Osteocyte (in vitro differentiated cells): ENCODE results near the gene RAP1GDS1. TPM values are rescaled to one million over a fixed set of nuclear protein-coding genes. Genes with fewer than 3 reads are reported as not detected.

Experiments used
- DNase-seq: peaks from one replicate; pipeline ENCODE4 v3.0.0; 2021; ENCODE audit warnings: mixed read lengths; ENCODE audit not compliant: unreplicated experiment; ENCODE audit errors: extremely low spot score
- H3K27ac Mint-ChIP-seq: one replicate; pipeline ENCODE4 v1.8.0; 2021; ENCODE audit warnings: mild to moderate bottlenecking, mixed read lengths; ENCODE audit not compliant: unreplicated experiment
- H3K27me3 Mint-ChIP-seq: one replicate; pipeline ENCODE4 v1.8.0; 2021; ENCODE audit warnings: mixed read lengths; ENCODE audit not compliant: unreplicated experiment
- H3K36me3 Mint-ChIP-seq: one replicate; pipeline ENCODE4 v1.8.0; 2021; ENCODE audit warnings: mixed read lengths; ENCODE audit not compliant: unreplicated experiment
- H3K4me1 Mint-ChIP-seq: one replicate; pipeline ENCODE4 v1.8.0; 2021; ENCODE audit warnings: mixed read lengths; ENCODE audit not compliant: unreplicated experiment
- H3K4me3 Mint-ChIP-seq: one replicate; pipeline ENCODE4 v1.8.0; 2021; ENCODE audit warnings: mild to moderate bottlenecking, moderate library complexity, mixed read lengths; ENCODE audit not compliant: unreplicated experiment
- H3K9me3 Mint-ChIP-seq: one replicate; pipeline ENCODE4 v1.8.0; 2021; ENCODE audit warnings: mixed read lengths; ENCODE audit not compliant: unreplicated experiment
- total RNA-seq: library from RNA; stranded (reverse); gene quantifications from 2 replicates; pipeline ENCODE4 v1.2.1, GENCODE V29; 2021
- TF ChIP-seq, protein P1 (sequence below): fragments of 200-600 bp; sonication (generic); IDR thresholded peaks from 2 replicates; pipeline ENCODE4 v1.5.0; 2021; ENCODE audit warnings: antibody characterized with exemption, mild to moderate bottlenecking, moderate library complexity

Gene RAP1GDS1
- total RNA-seq, 1 donor from 2014 or later, result 47.6 TPM

DNA sequence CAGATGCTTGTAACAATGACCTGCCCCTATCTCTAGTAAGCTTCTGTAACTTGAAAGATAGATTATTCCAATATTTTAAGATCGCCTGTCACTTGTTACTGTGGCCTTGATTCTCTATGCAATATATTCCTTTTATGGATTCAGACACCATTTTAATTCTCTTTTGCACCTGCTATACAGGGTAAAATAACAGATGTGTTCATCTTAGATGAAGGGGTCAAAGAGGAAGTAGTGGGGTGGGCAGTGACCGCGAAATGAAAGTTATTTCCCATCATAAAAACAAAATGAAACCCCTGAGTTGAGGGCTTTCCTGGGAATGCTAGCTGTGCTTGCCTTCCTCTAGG, 221.3 kb downstream of the RAP1GDS1 start:
- no peak for DNase-seq
- peaks cover 27% of the 10 kb centered on the region for H3K36me3 Mint-ChIP-seq
- H3K4me1 Mint-ChIP-seq, result peaks cover 24% of the 10 kb centered on the region
- H3K9me3 Mint-ChIP-seq, result no peaks in the 10 kb centered on the region
- H3K27ac Mint-ChIP-seq, result peak overlapping the region; percentile 68
- TF ChIP-seq, protein P1, sequence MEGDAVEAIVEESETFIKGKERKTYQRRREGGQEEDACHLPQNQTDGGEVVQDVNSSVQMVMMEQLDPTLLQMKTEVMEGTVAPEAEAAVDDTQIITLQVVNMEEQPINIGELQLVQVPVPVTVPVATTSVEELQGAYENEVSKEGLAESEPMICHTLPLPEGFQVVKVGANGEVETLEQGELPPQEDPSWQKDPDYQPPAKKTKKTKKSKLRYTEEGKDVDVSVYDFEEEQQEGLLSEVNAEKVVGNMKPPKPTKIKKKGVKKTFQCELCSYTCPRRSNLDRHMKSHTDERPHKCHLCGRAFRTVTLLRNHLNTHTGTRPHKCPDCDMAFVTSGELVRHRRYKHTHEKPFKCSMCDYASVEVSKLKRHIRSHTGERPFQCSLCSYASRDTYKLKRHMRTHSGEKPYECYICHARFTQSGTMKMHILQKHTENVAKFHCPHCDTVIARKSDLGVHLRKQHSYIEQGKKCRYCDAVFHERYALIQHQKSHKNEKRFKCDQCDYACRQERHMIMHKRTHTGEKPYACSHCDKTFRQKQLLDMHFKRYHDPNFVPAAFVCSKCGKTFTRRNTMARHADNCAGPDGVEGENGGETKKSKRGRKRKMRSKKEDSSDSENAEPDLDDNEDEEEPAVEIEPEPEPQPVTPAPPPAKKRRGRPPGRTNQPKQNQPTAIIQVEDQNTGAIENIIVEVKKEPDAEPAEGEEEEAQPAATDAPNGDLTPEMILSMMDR, result no peak
- H3K27me3 Mint-ChIP-seq, result no peaks in the 10 kb centered on the region
- no peak overlapping the region for H3K4me3 Mint-ChIP-seq

GRCh38 chr4:98482847-98483806, 221.9 kb downstream of the RAP1GDS1 start:
- peak overlapping the region; percentile 68 for H3K27ac Mint-ChIP-seq

GRCh38 chr4:98484031-98484430, 222.8 kb downstream of the RAP1GDS1 start:
- peaks cover 24% of the 10 kb centered on the region for H3K4me1 Mint-ChIP-seq
- no peaks in the 10 kb centered on the region for H3K9me3 Mint-ChIP-seq
- no peak overlapping the region for H3K4me3 Mint-ChIP-seq
- DNase-seq, result no peak
- H3K27me3 Mint-ChIP-seq, result no peaks in the 10 kb centered on the region
- TF ChIP-seq, protein P1, result no peak
- peaks cover 17% of the 10 kb centered on the region for H3K36me3 Mint-ChIP-seq
- H3K27ac Mint-ChIP-seq, result peak overlapping the region; percentile 33

More at GRCh38 chr4:98482847-98483806, 221.9 kb downstream of the RAP1GDS1 start:
- Mint-ChIP-seq H3K36me3 (peaks cover 26% of the 10 kb centered on the region), H3K4me3 (no peak overlapping the region), H3K27me3 (no peaks in the 10 kb centered on the region), H3K9me3 (no peaks in the 10 kb centered on the region), H3K4me1 (peaks cover 24% of the 10 kb centered on the region)
- no peak for DNase-seq
- TF ChIP-seq, protein P1, result no peak

- Mint-ChIP-seq H3K4me3 (no peak overlapping the region), H3K36me3 (peaks cover 16% of the 10 kb centered on the region), H3K27me3 (no peaks in the 10 kb centered on the region), H3K27ac (peak overlapping the region; percentile 7), H3K9me3 (no peaks in the 10 kb centered on the region), H3K4me1 (peaks cover 24% of the 10 kb centered on the region)
- no peak for DNase-seq
- TF ChIP-seq, protein P1, result no peak
These were observed 224.7 kb downstream of the RAP1GDS1 start for GRCh38 chr4:98485816-98486345.

GRCh38 chr4:98490251-98490650, 229.1 kb downstream of the RAP1GDS1 start:
- peaks cover 8% of the 10 kb centered on the region for H3K36me3 Mint-ChIP-seq
- no peak overlapping the region for H3K4me3 Mint-ChIP-seq
- H3K27ac Mint-ChIP-seq, result no peak overlapping the region
- TF ChIP-seq, protein P1, result no peak
- no peaks in the 10 kb centered on the region for H3K9me3 Mint-ChIP-seq
- H3K27me3 Mint-ChIP-seq, result no peaks in the 10 kb centered on the region
- DNase-seq, result no peak
- H3K4me1 Mint-ChIP-seq, result peaks cover 31% of the 10 kb centered on the region
